Ectodermal cell (in vitro differentiated cells): ENCODE measurements around the gene CALHM6.
"Not testable (repeated sequence)": the region's sequence is repeated elsewhere in the genome, so short reads cannot be mapped to it uniquely, and the experiment has no call there.

Experiments used
- H3K27ac ChIP-seq: 2 replicates; pipeline ENCODE4 v1.7.0; 2013; ENCODE audit warnings: mild to moderate bottlenecking, low read depth, low read length; ENCODE audit not compliant: insufficient read depth, poor library complexity, severe bottlenecking
- H3K27me3 ChIP-seq: 2 replicates; pipeline ENCODE4 v1.7.0; 2013; ENCODE audit warnings: mild to moderate bottlenecking, low read length; ENCODE audit not compliant: insufficient read depth, control insufficient read depth, poor library complexity, severe bottlenecking
- H3K36me3 ChIP-seq: one replicate; pipeline ENCODE4 v1.7.0; 2013; ENCODE audit warnings: low read length; ENCODE audit not compliant: control insufficient read depth, insufficient read depth
- H3K4me1 ChIP-seq: one replicate; pipeline ENCODE4 v1.7.0; 2013; ENCODE audit warnings: low read length; ENCODE audit not compliant: control insufficient read depth, insufficient read depth
- H3K4me3 ChIP-seq: 2 replicates; pipeline ENCODE4 v1.7.0; 2013; ENCODE audit warnings: low read depth, low read length, control low read depth; ENCODE audit not compliant: insufficient read depth
- H3K9me3 ChIP-seq: 2 replicates; pipeline ENCODE4 v1.7.0; 2013; ENCODE audit warnings: mild to moderate bottlenecking, low read length, moderate library complexity; ENCODE audit not compliant: control insufficient read depth
- WGBS, 2 experiments: methylation state at CpG; one replicate each; pipeline ENCODE4 v1.1.7; 2013; ENCODE audit warnings: missing lambda C conversion rate in 2 of 2; 5-methylcytosine and 5-hydroxymethylcytosine counted together

CALHM6 gene

DNA sequence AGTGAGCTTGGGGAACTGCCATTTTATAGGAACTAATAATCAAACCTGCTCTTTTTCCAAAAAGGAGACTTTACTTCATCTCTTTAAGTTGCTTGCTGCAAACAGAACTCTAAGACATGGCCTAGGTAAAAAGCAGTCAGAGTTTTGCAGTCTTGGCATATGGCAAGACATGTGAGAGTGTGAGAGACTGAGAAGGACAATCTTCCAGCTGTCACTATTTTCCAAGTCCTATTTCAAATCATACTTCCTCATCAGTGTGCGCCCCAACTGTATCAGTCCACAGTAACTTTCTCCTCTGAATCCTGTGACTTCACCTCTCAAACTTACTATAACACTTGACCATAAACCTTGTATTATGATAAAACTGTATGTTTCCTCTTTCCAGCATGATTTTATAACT is 10.4 kb downstream of the CALHM6 start:
- Histone ChIP-seq H3K27ac (no peak overlapping the region), H3K36me3 (no peaks in the 10 kb centered on the region)
- 92 to 96% methylated on average over 1 of the region's 1 CpG for WGBS, 2 experiments

DNA sequence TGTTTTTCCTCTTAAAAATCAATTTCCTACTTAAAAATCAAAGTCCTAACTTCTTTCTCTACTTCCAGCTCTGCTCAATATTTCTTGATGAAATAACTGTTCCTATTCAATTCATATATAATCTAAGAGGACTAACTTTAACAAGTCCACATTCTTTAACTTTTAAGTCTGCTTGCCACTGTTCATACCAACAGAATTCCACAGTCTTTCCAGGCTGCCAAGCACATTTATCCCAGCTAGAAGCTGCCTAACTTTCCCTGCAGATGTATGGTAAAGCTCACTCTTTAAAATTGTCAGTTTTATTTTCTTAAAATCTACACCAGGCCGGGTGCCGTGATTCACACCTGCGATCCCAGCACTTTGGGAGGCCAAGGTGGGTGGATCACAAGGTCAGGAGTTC is 11.5 kb downstream of the CALHM6 start:
- no peak overlapping the region for H3K4me3 ChIP-seq
- H3K4me1 ChIP-seq: no peaks in the 10 kb centered on the region
- H3K36me3 ChIP-seq: no peaks in the 10 kb centered on the region
- no peaks in the 10 kb centered on the region for H3K27me3 ChIP-seq
- WGBS, 2 experiments: 83 to 96% methylated on average over 3 of the region's 3 CpGs
- no peak overlapping the region for H3K27ac ChIP-seq
- no peaks in the 10 kb centered on the region for H3K9me3 ChIP-seq

More for the DNA sequence above, 10.4 kb downstream of the CALHM6 start:
- Histone ChIP-seq H3K9me3 (no peaks in the 10 kb centered on the region), H3K4me3 (no peak overlapping the region), H3K27me3 (no peaks in the 10 kb centered on the region), H3K4me1 (no peaks in the 10 kb centered on the region)

GRCh38 chr6:116475141-116475540 is 14.0 kb downstream of the CALHM6 start:
- no peaks in the 10 kb centered on the region for H3K9me3 ChIP-seq
- H3K27ac ChIP-seq: no peak overlapping the region
- H3K4me3 ChIP-seq: no peak overlapping the region
- no peaks in the 10 kb centered on the region for H3K4me1 ChIP-seq
- no peaks in the 10 kb centered on the region for H3K36me3 ChIP-seq
- no peaks in the 10 kb centered on the region for H3K27me3 ChIP-seq
- WGBS, 2 experiments: 77 to 100% methylated on average over 1 of the region's 1 CpG

DNA sequence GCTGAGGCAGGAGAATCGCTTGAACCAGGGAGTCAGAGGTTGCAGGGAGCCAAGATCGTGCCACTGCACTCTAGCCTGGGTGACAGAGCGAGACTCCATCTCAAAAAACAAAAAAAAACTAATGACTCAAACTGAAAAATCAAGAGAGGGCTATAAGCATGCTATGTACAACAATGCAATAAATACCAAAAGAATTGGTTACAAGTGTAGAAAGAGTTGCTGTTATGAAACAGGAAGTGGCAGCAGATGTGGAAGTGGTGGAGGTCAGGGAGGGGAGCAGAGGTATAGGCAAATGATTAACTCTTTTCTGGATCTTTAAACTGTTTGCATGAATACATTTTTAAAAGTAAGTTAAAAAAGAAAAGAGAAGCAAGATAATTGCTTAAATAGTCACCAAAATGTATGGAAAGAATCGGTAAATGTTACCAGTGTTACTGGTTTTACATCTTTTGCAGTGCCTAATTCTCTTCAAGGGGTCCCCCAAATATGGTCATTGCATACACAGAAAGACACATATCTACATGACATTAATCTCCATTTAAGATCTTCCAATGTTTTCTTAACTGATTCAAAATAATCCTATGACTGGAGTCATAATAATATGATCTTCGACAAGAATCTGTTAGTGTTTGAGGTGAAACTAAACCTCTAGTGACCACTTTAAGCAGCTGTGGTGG is 15.0 kb downstream of the CALHM6 start:
- no peaks in the 10 kb centered on the region for H3K4me1 ChIP-seq
- no peaks in the 10 kb centered on the region for H3K27me3 ChIP-seq
- H3K36me3 ChIP-seq: no peaks in the 10 kb centered on the region
- H3K27ac ChIP-seq: no peak overlapping the region
- H3K9me3 ChIP-seq: no peaks in the 10 kb centered on the region
- no peak overlapping the region for H3K4me3 ChIP-seq
- WGBS, 2 experiments: 92 to 93% methylated on average over 4 to 5 of the region's 5 CpGs

- H3K36me3 ChIP-seq: no peaks in the 10 kb centered on the region
- 91 to 98% methylated on average over 1 of the region's 1 CpG for WGBS, 2 experiments
- H3K27ac ChIP-seq: no peak overlapping the region
- H3K27me3 ChIP-seq: no peaks in the 10 kb centered on the region
- H3K9me3 ChIP-seq: no peaks in the 10 kb centered on the region
- H3K4me3 ChIP-seq: no peak overlapping the region
- H3K4me1 ChIP-seq: peaks cover 4% of the 10 kb centered on the region
These were observed 21.6 kb downstream of the CALHM6 start for GRCh38 chr6:116482780-116483179.

DNA sequence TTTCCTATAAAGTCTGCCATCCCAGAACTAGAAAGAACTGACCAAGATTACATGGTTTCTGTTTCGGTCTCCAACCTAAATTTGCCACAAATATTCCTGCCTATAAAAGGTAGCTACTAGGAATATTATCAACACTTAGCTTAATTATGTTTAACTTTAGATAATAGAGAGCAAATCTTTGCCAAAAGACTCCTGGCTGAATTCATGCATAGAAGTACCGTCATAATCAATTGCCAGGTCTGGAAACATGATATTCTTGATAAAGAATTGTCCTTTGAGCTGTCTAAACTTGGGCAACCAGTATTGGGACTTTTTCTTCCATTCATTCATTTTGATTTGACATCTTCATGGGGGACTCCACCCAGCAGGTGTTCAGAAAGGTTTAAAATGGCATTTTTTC is 22.4 kb downstream of the CALHM6 start:
- no peaks in the 10 kb centered on the region for H3K36me3 ChIP-seq
- H3K27ac ChIP-seq: no peak overlapping the region
- no peak overlapping the region for H3K4me3 ChIP-seq
- H3K4me1 ChIP-seq: peaks cover 4% of the 10 kb centered on the region
- H3K9me3 ChIP-seq: no peaks in the 10 kb centered on the region
- no peaks in the 10 kb centered on the region for H3K27me3 ChIP-seq
- WGBS, 2 experiments: 91 to 96% methylated on average over 1 to 2 of the region's 2 CpGs

DNA sequence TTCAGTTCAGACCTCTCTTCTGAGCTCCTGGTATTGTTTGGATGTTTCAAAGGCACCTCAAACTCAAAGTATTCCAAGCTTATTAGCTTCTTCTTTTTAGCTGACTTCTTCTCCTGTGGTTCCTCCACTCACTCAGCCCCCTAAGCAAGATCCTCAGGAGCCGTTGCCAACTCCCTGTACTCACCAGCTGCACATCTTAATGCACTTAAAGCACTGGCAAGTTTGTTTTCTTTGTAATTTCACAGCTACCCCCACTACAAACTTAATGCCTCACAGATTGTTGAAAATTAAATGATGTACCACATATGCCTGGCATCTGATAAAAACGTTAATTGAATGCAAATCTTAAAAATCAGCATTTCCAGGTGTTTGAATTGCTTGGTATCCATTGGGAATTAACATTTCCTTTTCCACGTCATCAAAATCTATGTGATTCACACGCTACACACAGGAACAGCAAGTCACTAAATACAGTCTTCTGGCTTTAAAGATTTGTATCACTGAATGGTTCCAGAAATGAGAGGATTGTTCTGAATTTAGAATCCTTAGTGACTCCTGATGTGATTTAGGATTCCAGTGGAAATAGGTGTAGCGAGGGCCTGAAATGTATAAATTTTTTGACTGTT is 24.5 kb downstream of the CALHM6 start:
- Histone ChIP-seq H3K9me3 (no peaks in the 10 kb centered on the region), H3K4me3 (no peak overlapping the region), H3K4me1 (peaks cover 4% of the 10 kb centered on the region), H3K36me3 (no peaks in the 10 kb centered on the region), H3K27me3 (no peaks in the 10 kb centered on the region), H3K27ac (no peak overlapping the region)
- WGBS, 2 experiments: 94% methylated on average over 5 of the region's 5 CpGs

- Histone ChIP-seq H3K36me3 (no peaks in the 10 kb centered on the region), H3K9me3 (no peaks in the 10 kb centered on the region), H3K27me3 (no peaks in the 10 kb centered on the region), H3K27ac (peak overlapping the region; percentile 72), H3K4me1 (peaks cover 5% of the 10 kb centered on the region), H3K4me3 (no peak overlapping the region)
- WGBS, 2 experiments: 77 to 83% methylated on average over 1 of the region's 1 CpG
These were observed 30.6 kb downstream of the CALHM6 start for GRCh38 chr6:116491610-116492330.

DNA sequence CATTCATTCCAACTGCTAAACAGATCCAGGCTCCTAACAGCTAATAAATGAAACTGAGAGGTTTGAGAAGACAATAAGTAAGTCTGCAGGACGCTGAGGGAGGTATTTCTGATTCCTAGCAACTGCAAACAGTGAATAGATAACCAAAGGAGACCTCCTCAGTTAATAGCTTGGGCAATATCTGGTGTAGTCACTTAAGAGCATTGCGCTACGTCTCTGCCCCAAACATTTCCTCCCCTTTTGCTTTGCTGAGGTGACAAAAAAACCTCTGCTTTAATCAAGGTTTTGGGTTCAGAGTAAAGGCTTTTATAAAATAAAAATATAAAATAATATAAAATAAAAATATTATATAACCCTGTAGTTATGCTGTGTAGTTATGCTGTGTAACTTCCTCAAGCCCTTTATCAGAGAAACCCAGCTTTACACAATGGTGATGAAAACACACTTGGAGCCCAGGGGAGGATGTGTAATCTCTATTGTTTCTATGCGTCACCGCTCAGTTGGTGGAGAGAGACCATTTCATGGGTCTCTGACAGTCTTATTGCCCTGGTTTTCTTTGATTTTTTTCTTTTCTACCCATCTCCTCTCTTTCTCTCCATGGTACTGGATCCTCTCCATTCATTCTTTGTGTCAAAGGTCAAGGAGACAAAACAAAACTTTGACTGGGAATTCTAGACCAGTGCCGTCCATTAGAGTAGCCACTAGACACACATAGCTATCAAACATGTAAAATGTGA is 31.3 kb downstream of the CALHM6 start:
- Histone ChIP-seq H3K4me3 (no peak overlapping the region), H3K27ac (peak overlapping the region; percentile 72), H3K36me3 (no peaks in the 10 kb centered on the region), H3K27me3 (no peaks in the 10 kb centered on the region), H3K4me1 (peaks cover 5% of the 10 kb centered on the region), H3K9me3 (no peaks in the 10 kb centered on the region)
- 31 to 50% methylated on average over 5 of the region's 6 CpGs for WGBS, 2 experiments

- not testable (repeated sequence) for H3K9me3 ChIP-seq, H3K4me1 ChIP-seq, H3K27me3 ChIP-seq, H3K4me3 ChIP-seq, H3K27ac ChIP-seq, H3K36me3 ChIP-seq
- WGBS, 2 experiments: 100% methylated on average over 1 of the region's 1 CpG
These were observed 34.0 kb downstream of the CALHM6 start for GRCh38 chr6:116495161-116495560.
